ENCODE data around the gene COLQ.

GRCh38 chr3:15454965-15455364 is 66.5 kb downstream of the COLQ start:
- no peak for TF ChIP-seq CTCF (IDR thresholded peaks at IDR 0.05)
- no peak for TF ChIP-seq POLR2A (IDR thresholded peaks at IDR 0.05)

Measured in heart left ventricle (tissue), 13 donors.